HepG2 (cell line): ENCODE measurements around the gene DNAJC21. TPM values are rescaled to one million over a fixed set of nuclear protein-coding genes. Genes with fewer than 3 reads are reported as not detected.

Experiments
- ASH2L ChIP-seq: fragments of 300-600, 200-600 bp; sonication (generic); IDR thresholded peaks from 2 replicates; pipeline ENCODE4 v1.7.0; 2017; ENCODE audit warnings: low read depth, mild to moderate bottlenecking, moderate library complexity, mixed read lengths, low read length; ENCODE audit not compliant: insufficient read length
- CBX5 ChIP-seq: sonication (generic); formaldehyde crosslinking; IDR thresholded peaks from 2 replicates; pipeline ENCODE4 v1.4.0; 2020; ENCODE audit warnings: missing genetic modification reagents, borderline replicate concordance
- GABPB1 ChIP-seq: IDR thresholded peaks from 2 replicates; pipeline ENCODE4 v1.6.1; 2016; ENCODE audit warnings: mild to moderate bottlenecking, missing genetic modification reagents, moderate library complexity, missing compliant biosample characterization
- PAXIP1 ChIP-seq: sonication (generic); formaldehyde crosslinking; conservative IDR thresholded peaks from 2 replicates; pipeline ENCODE4 v1.4.0; 2020; ENCODE audit warnings: mild to moderate bottlenecking, missing genetic modification reagents, moderate library complexity
- RARA ChIP-seq: IDR thresholded peaks from 2 replicates; pipeline ENCODE4 v1.6.1; 2016; ENCODE audit warnings: missing genetic modification reagents, missing compliant biosample characterization
- SOX6 ChIP-seq, 2 experiments: fragments of 450-650 bp in 1 of 2; sonication (generic) in 1 of 2; formaldehyde crosslinking in 1 of 2; IDR thresholded peaks; 2 replicates each; pipeline versions ENCODE4 v1.4.0 to v1.6.1; 2017 to 2020; ENCODE audit warnings: antibody characterized with exemption in 1 of 2, mild to moderate bottlenecking in 1 of 2, missing genetic modification reagents in 1 of 2
- SP4 ChIP-seq: sonication (generic); formaldehyde crosslinking; IDR thresholded peaks from 2 replicates; pipeline ENCODE4 v1.8.1; 2023; ENCODE audit warnings: mild to moderate bottlenecking, missing genetic modification reagents
- TFDP2 ChIP-seq: sonication (generic); formaldehyde crosslinking; IDR thresholded peaks from 2 replicates; pipeline ENCODE4 v1.4.0; 2020; ENCODE audit warnings: missing genetic modification reagents
- YEATS2 ChIP-seq: sonication (generic); formaldehyde crosslinking; IDR thresholded peaks from 2 replicates; pipeline ENCODE4 v1.4.0; 2020; ENCODE audit warnings: missing genetic modification reagents, borderline replicate concordance
- ZNF24 ChIP-seq: fragments of 450-650 bp; IDR thresholded peaks from 2 replicates; pipeline ENCODE4 v1.6.1; 2017; ENCODE audit warnings: antibody characterized with exemption, mild to moderate bottlenecking
- ZNF451 ChIP-seq: sonication (generic); formaldehyde crosslinking; IDR thresholded peaks from 2 replicates; pipeline ENCODE4 v1.5.0; 2020; ENCODE audit warnings: mild to moderate bottlenecking, missing genetic modification reagents
- polyA plus RNA-seq, 8 experiments: library from polyadenylated mRNA; depleted of rRNA in 3 of 8; stranded (reverse) in 7 of 8; unstranded in 1 of 8; fragments of >200 nt; fragmentation: Illumina TruSeq in 4 of 8; extraction: Trizol in 4 of 8; gene quantifications; 2 replicates each; pipeline versions ENCODE4 v1.2.1 to v1.2.3, GENCODE V29; 2011 to 2016; ENCODE audit warnings: low read depth in 4 of 8, missing spikeins in 1 of 8, mixed read lengths in 1 of 8; ENCODE audit not compliant: insufficient read depth in 1 of 8
- total RNA-seq, 5 experiments: library from RNA; depleted of rRNA; stranded (reverse); fragments of >200 nt; fragmentation: Illumina TruSeq; extraction: Trizol; gene quantifications; 2 replicates each; pipeline ENCODE4 v1.2.3, GENCODE V29; 2016; ENCODE audit warnings: low read depth in 1 of 5
- TF ChIP-seq, protein P1 (sequence below): sonication (generic); formaldehyde crosslinking; IDR thresholded peaks from 2 replicates; pipeline ENCODE4 v1.4.0; 2020; ENCODE audit warnings: mild to moderate bottlenecking, low read depth, missing genetic modification reagents
- TF ChIP-seq, protein P2 (sequence below): sonication (generic); formaldehyde crosslinking; IDR thresholded peaks from 2 replicates; pipeline ENCODE4 v1.4.0; 2020; ENCODE audit warnings: missing genetic modification reagents
- TF ChIP-seq, protein P3 (sequence below): sonication (generic); formaldehyde crosslinking; IDR thresholded peaks from 2 replicates; pipeline ENCODE4 v1.5.0; 2020; ENCODE audit warnings: missing genetic modification reagents
- TF ChIP-seq, protein P4 (sequence below): sonication (generic); formaldehyde crosslinking; IDR thresholded peaks from 2 replicates; pipeline ENCODE4 v1.5.1; 2020; ENCODE audit warnings: missing genetic modification reagents, mild to moderate bottlenecking, borderline replicate concordance

DNAJC21 gene
- total and polyA plus RNA-seq, 2 of the 13 experiments (the other 11 are each of a cell fraction or from before 2014, with no cell fraction given) = 10.9 to 41.6 TPM

DNA sequence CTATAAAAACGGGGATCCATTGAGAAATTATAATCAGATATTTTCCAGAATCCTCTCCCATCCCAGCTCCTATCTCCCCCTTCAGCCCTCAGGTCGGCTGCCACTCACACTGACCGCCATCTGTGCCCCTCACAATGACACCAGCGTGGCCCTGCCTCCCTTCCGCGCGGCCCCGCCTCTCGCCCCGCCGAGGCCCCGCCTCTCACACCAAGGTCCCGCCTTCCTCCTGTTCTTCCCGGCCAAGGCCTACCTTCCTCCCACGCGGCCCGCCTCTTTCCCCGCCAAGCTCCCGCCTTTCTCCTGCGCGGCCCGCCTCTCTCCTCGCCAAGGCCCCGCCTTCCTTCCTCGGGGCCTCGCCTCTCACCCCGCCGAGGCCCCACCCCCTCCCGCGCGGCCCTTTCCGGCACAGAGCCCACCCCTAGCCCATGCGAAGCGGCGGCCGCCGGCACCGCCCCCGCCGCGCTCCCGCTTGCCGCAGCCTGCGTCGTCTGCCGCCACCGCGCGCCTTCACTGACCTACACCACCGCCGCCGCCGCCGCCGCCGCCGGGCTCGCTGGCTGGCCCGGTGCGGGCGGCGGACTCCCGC, at the start of gene DNAJC21 (continued):
- 0 out of 2 replicates have a peak, but pooled peaks have one; percentile 31 for TF ChIP-seq PAXIP1 (CRISPR knock-in tag)
- TF ChIP-seq GABPB1 (CRISPR knock-in tag) = peak; percentile 81
- TF ChIP-seq SP4 = peak; percentile 97
- 0 out of 2 replicates have a peak, but pooled peaks have one; percentile 43 for TF ChIP-seq CBX5 (CRISPR knock-in tag)
- TF ChIP-seq YEATS2 (CRISPR knock-in tag) = peak; percentile 51; the same call in 1 of the 2 replicates
- TF ChIP-seq, protein P1, sequence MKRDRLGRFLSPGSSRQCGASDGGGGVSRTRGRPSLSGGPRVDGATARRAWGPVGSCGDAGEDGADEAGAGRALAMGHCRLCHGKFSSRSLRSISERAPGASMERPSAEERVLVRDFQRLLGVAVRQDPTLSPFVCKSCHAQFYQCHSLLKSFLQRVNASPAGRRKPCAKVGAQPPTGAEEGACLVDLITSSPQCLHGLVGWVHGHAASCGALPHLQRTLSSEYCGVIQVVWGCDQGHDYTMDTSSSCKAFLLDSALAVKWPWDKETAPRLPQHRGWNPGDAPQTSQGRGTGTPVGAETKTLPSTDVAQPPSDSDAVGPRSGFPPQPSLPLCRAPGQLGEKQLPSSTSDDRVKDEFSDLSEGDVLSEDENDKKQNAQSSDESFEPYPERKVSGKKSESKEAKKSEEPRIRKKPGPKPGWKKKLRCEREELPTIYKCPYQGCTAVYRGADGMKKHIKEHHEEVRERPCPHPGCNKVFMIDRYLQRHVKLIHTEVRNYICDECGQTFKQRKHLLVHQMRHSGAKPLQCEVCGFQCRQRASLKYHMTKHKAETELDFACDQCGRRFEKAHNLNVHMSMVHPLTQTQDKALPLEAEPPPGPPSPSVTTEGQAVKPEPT = 0 out of 2 replicates have a peak, but pooled peaks have one; percentile 18
- peak; percentile 80 for TF ChIP-seq TFDP2 (CRISPR knock-in tag)
- TF ChIP-seq ZNF24 = no peak
- peak; percentile 6; the same call in 1 of the 2 replicates for TF ChIP-seq RARA (CRISPR knock-in tag)
- TF ChIP-seq SOX6 (IDR thresholded peaks at IDR 0.05) = no peak
- TF ChIP-seq SOX6 (CRISPR knock-in tag; IDR thresholded peaks at IDR 0.05) = 0 out of 2 replicates have a peak, but pooled peaks have one; percentile 25
- TF ChIP-seq ASH2L = peak; percentile 34
- TF ChIP-seq, protein P2, sequence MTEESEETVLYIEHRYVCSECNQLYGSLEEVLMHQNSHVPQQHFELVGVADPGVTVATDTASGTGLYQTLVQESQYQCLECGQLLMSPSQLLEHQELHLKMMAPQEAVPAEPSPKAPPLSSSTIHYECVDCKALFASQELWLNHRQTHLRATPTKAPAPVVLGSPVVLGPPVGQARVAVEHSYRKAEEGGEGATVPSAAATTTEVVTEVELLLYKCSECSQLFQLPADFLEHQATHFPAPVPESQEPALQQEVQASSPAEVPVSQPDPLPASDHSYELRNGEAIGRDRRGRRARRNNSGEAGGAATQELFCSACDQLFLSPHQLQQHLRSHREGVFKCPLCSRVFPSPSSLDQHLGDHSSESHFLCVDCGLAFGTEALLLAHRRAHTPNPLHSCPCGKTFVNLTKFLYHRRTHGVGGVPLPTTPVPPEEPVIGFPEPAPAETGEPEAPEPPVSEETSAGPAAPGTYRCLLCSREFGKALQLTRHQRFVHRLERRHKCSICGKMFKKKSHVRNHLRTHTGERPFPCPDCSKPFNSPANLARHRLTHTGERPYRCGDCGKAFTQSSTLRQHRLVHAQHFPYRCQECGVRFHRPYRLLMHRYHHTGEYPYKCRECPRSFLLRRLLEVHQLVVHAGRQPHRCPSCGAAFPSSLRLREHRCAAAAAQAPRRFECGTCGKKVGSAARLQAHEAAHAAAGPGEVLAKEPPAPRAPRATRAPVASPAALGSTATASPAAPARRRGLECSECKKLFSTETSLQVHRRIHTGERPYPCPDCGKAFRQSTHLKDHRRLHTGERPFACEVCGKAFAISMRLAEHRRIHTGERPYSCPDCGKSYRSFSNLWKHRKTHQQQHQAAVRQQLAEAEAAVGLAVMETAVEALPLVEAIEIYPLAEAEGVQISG (CRISPR knock-in tag) = 0 out of 2 replicates have a peak, but pooled peaks have one; percentile 23
- TF ChIP-seq, protein P3, sequence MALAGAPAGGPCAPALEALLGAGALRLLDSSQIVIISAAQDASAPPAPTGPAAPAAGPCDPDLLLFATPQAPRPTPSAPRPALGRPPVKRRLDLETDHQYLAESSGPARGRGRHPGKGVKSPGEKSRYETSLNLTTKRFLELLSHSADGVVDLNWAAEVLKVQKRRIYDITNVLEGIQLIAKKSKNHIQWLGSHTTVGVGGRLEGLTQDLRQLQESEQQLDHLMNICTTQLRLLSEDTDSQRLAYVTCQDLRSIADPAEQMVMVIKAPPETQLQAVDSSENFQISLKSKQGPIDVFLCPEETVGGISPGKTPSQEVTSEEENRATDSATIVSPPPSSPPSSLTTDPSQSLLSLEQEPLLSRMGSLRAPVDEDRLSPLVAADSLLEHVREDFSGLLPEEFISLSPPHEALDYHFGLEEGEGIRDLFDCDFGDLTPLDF (CRISPR knock-in tag) = no peak
- TF ChIP-seq, protein P4, sequence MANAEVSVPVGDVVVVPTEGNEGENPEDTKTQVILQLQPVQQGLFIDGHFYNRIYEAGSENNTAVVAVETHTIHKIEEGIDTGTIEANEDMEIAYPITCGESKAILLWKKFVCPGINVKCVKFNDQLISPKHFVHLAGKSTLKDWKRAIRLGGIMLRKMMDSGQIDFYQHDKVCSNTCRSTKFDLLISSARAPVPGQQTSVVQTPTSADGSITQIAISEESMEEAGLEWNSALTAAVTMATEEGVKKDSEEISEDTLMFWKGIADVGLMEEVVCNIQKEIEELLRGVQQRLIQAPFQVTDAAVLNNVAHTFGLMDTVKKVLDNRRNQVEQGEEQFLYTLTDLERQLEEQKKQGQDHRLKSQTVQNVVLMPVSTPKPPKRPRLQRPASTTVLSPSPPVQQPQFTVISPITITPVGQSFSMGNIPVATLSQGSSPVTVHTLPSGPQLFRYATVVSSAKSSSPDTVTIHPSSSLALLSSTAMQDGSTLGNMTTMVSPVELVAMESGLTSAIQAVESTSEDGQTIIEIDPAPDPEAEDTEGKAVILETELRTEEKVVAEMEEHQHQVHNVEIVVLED (CRISPR knock-in tag) = peak; percentile 51
- TF ChIP-seq ZNF451 (CRISPR knock-in tag) = no peak
